HEK293 (cell line): ENCODE results near the gene NEGR1.

ENCODE experiments used
- CTCF ChIA-PET: fragments of 350-600 bp; formaldehyde crosslinking; extraction: SDS; loops from one replicate; lab custom pipeline; 2021; ENCODE audit warnings: antibody characterized with exemption; lab: Yijun Ruan, JAX
- POLR2A ChIA-PET: fragments of 300-600 bp; formaldehyde crosslinking; extraction: SDS; loops from one replicate; lab custom pipeline; 2020; ENCODE audit warnings: antibody characterized with exemption, inconsistent platforms; lab: Yijun Ruan, JAX
- H3K27ac ChIP-seq: fragments of 200-500 bp; sonication (Bioruptor generic); 2 replicates; pipeline ENCODE4 v1.5.1; 2014; ENCODE audit warnings: low read depth, low read length, control low read depth, inconsistent platforms; ENCODE audit errors: extremely low read depth
- H3K36me3 ChIP-seq, 2 experiments: fragments of 200-500 bp in 1 of 2; sonication (Bioruptor generic) in 1 of 2; 1 replicate in 1 of 2; 2 replicates in 1 of 2; pipeline ENCODE4 v1.5.1; 2014 to 2017; ENCODE audit warnings: inconsistent platforms in 2 of 2, low read length in 2 of 2; ENCODE audit not compliant: control insufficient read depth in 2 of 2, insufficient read depth in 1 of 2
- H3K4me1 ChIP-seq: fragments of 200-500 bp; sonication (Bioruptor generic); 2 replicates; pipeline ENCODE4 v1.5.1; 2014; ENCODE audit warnings: mild to moderate bottlenecking, low read length, inconsistent platforms; ENCODE audit not compliant: control insufficient read depth, insufficient read depth
- H3K4me3 ChIP-seq: 2 replicates; pipeline ENCODE4 v1.5.1; 2011; ENCODE audit warnings: low read depth, mild to moderate bottlenecking, control low read depth, low read length, moderate library complexity
- H3K9me3 ChIP-seq: fragments of 200-500 bp; sonication (Bioruptor generic); 2 replicates; pipeline ENCODE4 v1.5.1; 2014; ENCODE audit warnings: low read depth, low read length, inconsistent platforms; ENCODE audit not compliant: control insufficient read depth, insufficient read depth
- BCL6B ChIP-seq: fragments of 450-650 bp; formaldehyde crosslinking; IDR thresholded peaks from 2 replicates; pipeline ENCODE4 v1.5.1; 2017; ENCODE audit warnings: missing biosample characterization, missing genetic modification characterization
- GLI2 ChIP-seq: fragments of 450-650 bp; formaldehyde crosslinking; IDR thresholded peaks from 2 replicates; pipeline ENCODE4; 2017; ENCODE audit warnings: missing biosample characterization, missing genetic modification characterization, low read depth, borderline replicate concordance
- PRDM4 ChIP-seq: fragments of 450-650 bp; formaldehyde crosslinking; IDR thresholded peaks from 2 replicates; pipeline ENCODE4 v1.5.1; 2017; ENCODE audit warnings: missing biosample characterization, missing genetic modification characterization
- RBAK ChIP-seq: fragments of 450-650 bp; formaldehyde crosslinking; IDR thresholded peaks from 2 replicates; pipeline ENCODE4 v1.5.1; 2016; ENCODE audit warnings: missing biosample characterization, missing genetic modification characterization
- TCF7L2 ChIP-seq: IDR thresholded peaks from 2 replicates; pipeline ENCODE4 v1.6.1; 2011; ENCODE audit warnings: low read depth, mild to moderate bottlenecking, inconsistent platforms, low read length, moderate library complexity, borderline replicate concordance
- ZBTB49 ChIP-seq: fragments of 450-650 bp; formaldehyde crosslinking; IDR thresholded peaks from 2 replicates; pipeline ENCODE4 v1.5.1; 2016; ENCODE audit warnings: missing biosample characterization, missing genetic modification characterization, low read depth
- ZIC2 ChIP-seq: fragments of 450-650 bp; formaldehyde crosslinking; IDR thresholded peaks from 2 replicates; pipeline ENCODE4 v1.5.1; 2016; ENCODE audit warnings: missing biosample characterization, missing genetic modification characterization
- ZNF114 ChIP-seq: fragments of 450-650 bp; formaldehyde crosslinking; IDR thresholded peaks from 2 replicates; pipeline ENCODE4 v1.5.0; 2017; ENCODE audit warnings: missing biosample characterization, missing genetic modification characterization
- ZNF169 ChIP-seq: fragments of 450-650 bp; formaldehyde crosslinking; IDR thresholded peaks from 2 replicates; pipeline ENCODE4 v1.5.1; 2016; ENCODE audit warnings: missing biosample characterization, missing genetic modification characterization
- ZNF19 ChIP-seq: fragments of 450-650 bp; formaldehyde crosslinking; IDR thresholded peaks from 2 replicates; pipeline ENCODE4; 2016; ENCODE audit warnings: missing biosample characterization, missing genetic modification characterization, low read depth
- ZNF202 ChIP-seq: fragments of 450-650 bp; formaldehyde crosslinking; IDR thresholded peaks from 2 replicates; pipeline ENCODE4 v1.5.1; 2016; ENCODE audit warnings: missing biosample characterization, missing genetic modification characterization, borderline replicate concordance
- ZNF248 ChIP-seq: fragments of 450-650 bp; formaldehyde crosslinking; IDR thresholded peaks from 2 replicates; pipeline ENCODE4 v1.5.1; 2017; ENCODE audit warnings: missing biosample characterization, missing genetic modification characterization
- ZNF280C ChIP-seq: fragments of 450-650 bp; formaldehyde crosslinking; IDR thresholded peaks from 2 replicates; pipeline ENCODE4 v1.5.1; 2016; ENCODE audit warnings: missing biosample characterization, missing genetic modification characterization
- ZNF302 ChIP-seq: fragments of 450-650 bp; formaldehyde crosslinking; IDR thresholded peaks from 2 replicates; pipeline ENCODE4 v1.5.1; 2016; ENCODE audit warnings: missing biosample characterization, missing genetic modification characterization, low read depth
- ZNF354C ChIP-seq: fragments of 450-650 bp; formaldehyde crosslinking; IDR thresholded peaks from 2 replicates; pipeline ENCODE4 v1.5.1; 2016; ENCODE audit warnings: missing biosample characterization, missing genetic modification characterization, low read depth, borderline replicate concordance
- ZNF398 ChIP-seq: fragments of 450-650 bp; formaldehyde crosslinking; IDR thresholded peaks from 2 replicates; pipeline ENCODE4 v1.5.1; 2017; ENCODE audit warnings: missing biosample characterization, missing genetic modification characterization
- ZNF501 ChIP-seq: fragments of 450-650 bp; formaldehyde crosslinking; IDR thresholded peaks from 2 replicates; pipeline ENCODE4 v1.5.1; 2016; ENCODE audit warnings: missing biosample characterization, missing genetic modification characterization
- ZNF513 ChIP-seq: fragments of 450-650 bp; IDR thresholded peaks from 2 replicates; pipeline ENCODE4 v1.5.1; 2018; ENCODE audit warnings: missing biosample characterization, missing genetic modification characterization
- ZNF529 ChIP-seq: fragments of 450-650 bp; formaldehyde crosslinking; IDR thresholded peaks from 2 replicates; pipeline ENCODE4 v1.5.1; 2017; ENCODE audit warnings: missing genetic modification characterization, missing biosample characterization; ENCODE audit not compliant: insufficient replicate concordance
- ZNF629 ChIP-seq: fragments of 450-650 bp; formaldehyde crosslinking; IDR thresholded peaks from 2 replicates; pipeline ENCODE4 v1.5.1; 2017; ENCODE audit warnings: missing biosample characterization, missing genetic modification characterization
- ZNF664 ChIP-seq: fragments of 450-650 bp; formaldehyde crosslinking; IDR thresholded peaks from 2 replicates; pipeline ENCODE4 v1.5.1; 2016; ENCODE audit warnings: missing biosample characterization, missing genetic modification characterization
- ZNF701 ChIP-seq: fragments of 450-650 bp; formaldehyde crosslinking; IDR thresholded peaks from 2 replicates; pipeline ENCODE4 v1.5.1; 2016; ENCODE audit warnings: missing biosample characterization, missing genetic modification characterization
- ZNF785 ChIP-seq: fragments of 450-650 bp; formaldehyde crosslinking; IDR thresholded peaks from 2 replicates; pipeline ENCODE4 v1.5.1; 2016; ENCODE audit warnings: missing biosample characterization, missing genetic modification characterization

Gene NEGR1

GRCh38 chr1:71792264-71792663 lies 490.1 kb downstream of the NEGR1 start:
- no peaks in the 10 kb centered on the region for H3K9me3 ChIP-seq
- CTCF ChIA-PET: no interaction called here
- H3K4me3 ChIP-seq: no peak overlapping the region
- TF ChIP-seq ZNF280C (tag by site-specific recombination) (no peak), BCL6B (tag by site-specific recombination) (no peak), ZNF354C (no peak), ZNF501 (tag by site-specific recombination) (no peak), ZNF529 (no peak), ZNF701 (tag by site-specific recombination) (no peak), GLI2 (tag by site-specific recombination) (no peak), ZNF19 (tag by site-specific recombination) (no peak), RBAK (no peak), TCF7L2 (no peak), ZNF785 (tag by site-specific recombination) (no peak), ZNF248 (tag by site-specific recombination) (no peak), PRDM4 (no peak), ZNF169 (tag by site-specific recombination) (no peak), ZNF114 (no peak)
- no peak overlapping the region for H3K27ac ChIP-seq
- no peaks in the 10 kb centered on the region for H3K36me3 ChIP-seq
- POLR2A ChIA-PET: no interaction called here
- no peaks in the 10 kb centered on the region for H3K4me1 ChIP-seq

GRCh38 chr1:71788113-71788512 lies 494.2 kb downstream of the NEGR1 start:
- no peak overlapping the region for H3K27ac ChIP-seq
- no peak overlapping the region for H3K4me3 ChIP-seq
- CTCF ChIA-PET: no interaction called here
- POLR2A ChIA-PET: no interaction called here
- H3K36me3 ChIP-seq: no peaks in the 10 kb centered on the region
- no peaks in the 10 kb centered on the region for H3K4me1 ChIP-seq
- no peaks in the 10 kb centered on the region for H3K9me3 ChIP-seq
- TF ChIP-seq ZNF302 (tag by site-specific recombination) (no peak), ZNF513 (tag by site-specific recombination) (no peak), ZNF629 (tag by site-specific recombination) (no peak), ZIC2 (tag by site-specific recombination) (no peak), ZNF398 (no peak), ZNF202 (tag by site-specific recombination) (no peak), ZBTB49 (no peak), ZNF664 (tag by site-specific recombination) (no peak)
